Fibroblast of skin of left biceps (primary cell): ENCODE results near the gene KCNH2.

Source experiments
- DNase-seq, 2 experiments: peaks; one replicate each; pipeline ENCODE4 v3.0.0-alpha.2; 2013; ENCODE audit warnings: low read depth in 2 of 2

KCNH2 gene

GRCh38 chr7:150961510-150962289 is 16.4 kb downstream of the KCNH2 start:
- DNase-seq = no peak

GRCh38 chr7:150959739-150960734 is 18.1 kb downstream of the KCNH2 start:
- DNase-seq = no peak

GRCh38 chr7:150959081-150959480 is 19.0 kb downstream of the KCNH2 start:
- DNase-seq = no peak

GRCh38 chr7:150958597-150958996 is 19.5 kb downstream of the KCNH2 start:
- DNase-seq = no peak

GRCh38 chr7:150958062-150958552 is 20.0 kb downstream of the KCNH2 start:
- DNase-seq = no peak

- no peak for DNase-seq
Observed at GRCh38 chr7:150957133-150958020, 20.7 kb downstream of the KCNH2 start.

- DNase-seq = no peak
Observed at GRCh38 chr7:150956395-150957132, 21.6 kb downstream of the KCNH2 start.

- no peak for DNase-seq
Observed at GRCh38 chr7:150955519-150956394, 22.4 kb downstream of the KCNH2 start.

GRCh38 chr7:150954986-150955518 is 23.1 kb downstream of the KCNH2 start:
- DNase-seq = no peak

GRCh38 chr7:150954201-150954985 is 23.7 kb downstream of the KCNH2 start:
- DNase-seq = no peak

GRCh38 chr7:150953061-150953997 is 24.8 kb downstream of the KCNH2 start:
- no peak for DNase-seq

- DNase-seq = no peak
Observed at GRCh38 chr7:150952331-150953050, 25.6 kb downstream of the KCNH2 start.

GRCh38 chr7:150951521-150951920 is 26.6 kb downstream of the KCNH2 start:
- DNase-seq = no peak

GRCh38 chr7:150951181-150951520 is 27.0 kb downstream of the KCNH2 start:
- no peak for DNase-seq

- no peak for DNase-seq
Observed at GRCh38 chr7:150950496-150951180, 27.5 kb downstream of the KCNH2 start.

- DNase-seq = no peak
Observed at GRCh38 chr7:150949971-150950491, 28.1 kb downstream of the KCNH2 start.
